ENCODE measurements around the gene ARHGEF4.
A peak's percentile ranks its signal among the peaks of the same experiment; 100 is the strongest.

ARHGEF4 gene

DNA sequence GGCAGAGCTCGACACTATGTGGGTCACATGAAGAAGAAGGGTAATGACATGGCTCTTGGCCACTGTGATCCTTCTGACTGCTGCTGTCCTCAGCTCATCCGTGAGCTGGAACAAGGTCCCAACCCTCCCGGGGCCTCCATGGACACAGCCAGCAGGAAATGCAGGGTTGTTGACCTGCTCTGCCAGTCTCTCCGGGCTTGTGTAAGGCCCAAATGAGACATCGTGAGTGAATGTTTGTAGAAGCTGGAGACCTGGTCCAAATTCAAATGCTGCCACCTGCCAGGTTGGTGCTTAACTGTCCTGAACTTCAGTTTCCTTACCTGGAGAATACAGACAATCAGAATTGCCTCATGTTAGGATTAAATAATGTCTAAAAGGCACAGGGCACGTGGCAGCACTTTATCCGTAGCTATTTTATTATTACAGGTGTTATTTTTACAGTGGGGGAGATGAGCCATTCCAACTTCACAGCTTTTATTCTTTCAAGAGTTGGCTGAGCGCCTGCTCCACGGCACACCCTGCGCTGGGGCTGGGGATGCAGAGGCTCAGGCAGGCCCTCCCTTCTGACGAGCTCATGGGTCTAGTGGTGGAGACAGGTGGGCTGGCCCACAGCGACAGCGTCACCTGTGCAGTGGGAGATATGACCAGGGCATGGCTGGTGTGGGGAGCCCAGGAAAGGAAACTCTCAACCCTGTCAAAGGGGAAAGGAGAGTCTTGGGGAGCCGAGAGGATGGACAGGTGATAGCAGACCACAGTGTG lies 15.1 kb downstream of the ARHGEF4 start:
- no peak for DNase-seq (ENCODE audit: low read depth)

DNA sequence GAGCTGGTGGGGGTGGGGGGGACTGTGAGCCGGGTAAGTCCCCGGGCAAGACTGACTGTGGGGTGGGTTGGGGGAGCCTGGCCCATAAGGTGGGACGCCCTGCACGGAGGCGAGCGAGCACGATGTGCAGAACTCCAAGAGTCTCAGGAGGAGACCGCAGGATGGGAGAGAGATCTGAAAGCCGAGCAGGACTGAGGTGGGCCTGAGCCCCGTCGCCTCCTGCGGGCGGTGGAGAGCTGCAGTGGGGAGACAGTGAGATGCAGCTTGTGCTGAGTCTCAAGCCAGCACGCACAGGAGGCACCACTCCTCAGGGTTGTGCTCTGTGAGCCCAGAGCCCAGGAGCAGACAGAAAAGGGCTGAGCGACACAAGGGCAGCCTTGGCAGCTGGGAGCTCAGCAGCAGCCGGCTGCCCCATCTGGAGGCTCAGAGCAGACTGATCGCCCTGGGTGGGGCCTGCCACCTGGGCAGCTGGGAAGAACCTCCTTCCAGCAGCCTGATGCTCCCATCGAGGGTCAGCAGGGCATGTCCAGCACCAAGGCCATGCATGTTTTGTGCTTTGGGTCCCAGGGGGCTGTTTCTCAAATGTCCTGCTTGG lies 15.9 kb downstream of the ARHGEF4 start:
- no peak for DNase-seq (ENCODE audit: low read depth)

DNA sequence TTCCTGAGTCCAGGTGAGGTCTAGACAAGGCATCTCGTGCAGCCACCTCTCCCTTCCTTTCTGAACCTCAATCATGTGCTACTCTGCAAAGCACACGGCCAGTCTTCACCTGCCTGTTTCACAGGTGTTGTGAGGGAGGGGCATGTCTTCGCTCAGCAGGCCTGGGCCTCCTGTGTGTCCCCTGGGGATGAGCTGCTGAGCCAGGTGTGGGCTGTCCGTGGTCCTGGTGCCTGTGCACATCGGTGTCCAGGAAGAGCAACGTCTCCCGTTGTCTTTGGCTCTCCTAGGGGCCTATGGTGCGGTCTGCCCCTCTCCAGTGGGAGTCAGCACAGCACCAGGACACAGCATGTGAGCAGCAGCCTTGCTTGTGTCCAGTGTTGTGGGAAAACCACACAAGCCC lies 16.7 kb downstream of the ARHGEF4 start:
- DNase-seq (ENCODE audit: low read depth): no peak

DNA sequence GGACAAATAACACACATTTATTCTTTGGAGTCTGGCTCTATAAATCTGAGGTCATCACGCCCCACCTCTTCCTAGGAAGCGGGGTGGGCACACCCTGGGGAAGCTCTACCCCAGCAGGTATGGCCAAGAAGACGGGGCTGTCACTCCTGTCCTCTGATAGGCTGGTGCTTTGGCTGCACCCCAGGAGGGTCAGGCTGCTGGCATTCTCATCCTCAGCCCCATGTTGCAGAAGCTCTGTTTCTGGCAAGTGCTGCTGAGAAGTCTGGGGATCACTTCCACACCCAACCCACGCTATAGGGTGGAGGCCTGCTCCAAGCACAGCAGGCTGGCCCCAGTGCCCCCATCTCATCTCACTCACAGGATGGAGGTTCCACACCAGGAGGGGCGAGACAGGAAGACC lies 17.6 kb downstream of the ARHGEF4 start:
- no peak for DNase-seq (ENCODE audit: low read depth)

DNA sequence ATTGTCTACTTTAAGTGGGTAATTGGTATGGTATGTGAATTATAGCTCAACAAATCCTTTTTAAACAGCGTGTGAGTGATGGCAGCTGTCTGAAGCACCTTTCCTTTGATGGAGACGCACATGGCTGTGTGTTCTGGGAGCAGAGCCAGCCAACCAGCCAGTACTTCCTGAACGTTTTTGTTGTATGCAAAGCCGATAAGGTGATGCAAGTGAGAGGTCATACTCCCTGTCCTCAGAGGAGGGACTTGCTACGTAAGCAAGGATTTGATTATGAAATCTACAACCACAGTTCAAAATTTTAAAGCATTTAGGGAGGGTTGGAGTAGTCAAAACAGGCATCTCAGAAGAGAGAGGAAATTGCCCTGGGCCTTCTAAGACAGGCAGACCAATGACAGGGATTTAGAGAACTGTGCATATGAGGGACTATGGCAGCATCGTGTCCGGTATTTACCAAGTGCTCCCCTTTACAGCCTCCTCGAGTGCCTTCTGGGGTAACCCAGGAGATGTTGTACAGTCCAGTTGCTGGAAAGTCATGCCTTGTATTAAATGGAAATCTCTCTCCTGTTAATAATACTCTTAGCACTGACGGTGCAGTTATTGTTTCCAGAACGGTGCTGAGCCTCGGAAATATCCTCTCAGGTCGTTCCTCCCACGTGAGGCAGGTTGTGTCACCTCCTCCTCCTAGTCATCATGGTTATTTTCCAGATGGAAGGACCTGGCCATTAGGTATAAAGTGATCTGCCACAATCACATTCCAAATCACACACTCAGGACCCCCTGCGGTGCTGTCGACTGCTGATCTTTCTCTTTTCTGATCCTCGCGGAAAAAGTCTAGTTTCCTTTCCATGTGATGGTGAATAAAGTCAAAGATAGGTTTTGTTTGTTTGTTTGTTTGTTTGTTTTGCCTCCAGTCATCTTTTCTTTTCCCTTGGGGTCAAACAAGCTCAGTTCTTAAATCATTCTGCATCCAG lies 28.4 kb downstream of the ARHGEF4 start:
- no peak for DNase-seq (ENCODE audit: low read depth)

DNA sequence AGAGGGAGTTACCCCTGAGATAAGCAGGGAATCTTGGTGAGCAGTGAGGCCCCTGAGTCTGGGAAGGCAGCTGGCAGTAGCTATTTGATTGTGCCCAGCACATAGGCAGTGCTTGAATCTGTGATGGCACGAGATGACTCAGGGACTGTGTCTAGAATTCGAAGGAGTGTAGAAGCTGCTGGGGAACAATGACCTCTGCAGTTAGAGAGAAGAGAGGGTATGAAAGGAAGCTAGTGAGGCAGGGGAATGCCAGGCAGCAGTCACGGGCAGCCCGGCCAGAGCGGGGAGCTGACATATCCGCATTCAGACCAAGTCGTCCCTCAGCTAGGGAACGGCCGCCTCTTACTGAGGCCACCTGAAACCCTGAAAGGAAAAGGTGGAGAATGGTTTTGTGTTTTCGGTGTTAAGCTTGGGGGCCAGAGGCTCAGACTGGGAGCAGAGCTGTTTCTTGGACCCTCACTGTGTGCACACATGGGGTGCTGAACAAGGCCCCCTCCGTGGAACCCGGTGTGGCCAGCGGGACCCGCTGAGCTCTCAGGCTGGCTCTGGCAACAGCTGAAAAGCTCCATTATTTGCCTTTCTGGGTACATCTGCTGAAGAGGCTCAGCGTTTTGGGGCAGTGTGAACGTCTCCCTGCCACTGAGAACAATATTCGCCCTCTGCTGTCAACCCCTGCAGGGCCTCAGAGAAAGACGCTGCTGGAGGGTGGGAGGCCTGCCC lies 32.9 kb downstream of the ARHGEF4 start:
- DNase-seq (ENCODE audit: low read depth): no peak

DNA sequence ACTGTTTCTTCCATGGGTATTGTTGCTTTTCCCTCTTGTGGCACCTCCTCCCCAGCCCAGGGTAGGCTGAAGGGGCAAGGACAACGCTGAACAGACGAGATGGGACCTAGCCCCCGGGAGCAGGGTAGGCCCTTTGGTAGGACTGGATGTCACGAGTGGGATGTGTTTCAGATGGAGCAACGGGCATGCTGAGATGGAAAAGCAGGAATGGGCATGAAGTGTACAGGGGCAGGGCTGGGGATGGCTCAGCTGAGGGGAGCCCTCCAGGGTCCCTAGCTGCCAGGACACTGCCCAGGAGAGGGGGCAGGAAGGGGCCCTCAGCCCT lies 33.4 kb downstream of the ARHGEF4 start:
- DNase-seq (ENCODE audit: low read depth): no peak

DNA sequence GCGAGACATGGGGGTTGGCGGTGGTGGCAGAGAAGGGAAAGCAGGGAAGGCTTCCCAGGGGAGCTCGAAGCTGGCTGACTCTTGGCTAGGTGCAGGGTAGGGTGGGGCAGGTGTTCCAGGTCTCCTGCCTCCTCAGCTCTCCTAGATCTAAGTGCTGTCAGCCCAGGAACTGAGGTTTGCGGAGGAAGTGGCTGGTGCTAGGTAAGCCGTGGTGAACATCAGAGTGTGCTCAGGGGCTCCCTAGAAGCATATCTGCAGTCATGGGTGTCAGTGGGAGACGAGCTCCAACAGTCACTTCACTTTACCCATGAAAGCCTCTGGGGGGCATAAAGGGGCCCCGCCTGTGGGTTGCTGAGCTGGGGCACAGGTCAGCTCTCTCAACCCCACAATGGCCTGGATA lies 34.1 kb downstream of the ARHGEF4 start:
- DNase-seq (ENCODE audit: low read depth): no peak

DNA sequence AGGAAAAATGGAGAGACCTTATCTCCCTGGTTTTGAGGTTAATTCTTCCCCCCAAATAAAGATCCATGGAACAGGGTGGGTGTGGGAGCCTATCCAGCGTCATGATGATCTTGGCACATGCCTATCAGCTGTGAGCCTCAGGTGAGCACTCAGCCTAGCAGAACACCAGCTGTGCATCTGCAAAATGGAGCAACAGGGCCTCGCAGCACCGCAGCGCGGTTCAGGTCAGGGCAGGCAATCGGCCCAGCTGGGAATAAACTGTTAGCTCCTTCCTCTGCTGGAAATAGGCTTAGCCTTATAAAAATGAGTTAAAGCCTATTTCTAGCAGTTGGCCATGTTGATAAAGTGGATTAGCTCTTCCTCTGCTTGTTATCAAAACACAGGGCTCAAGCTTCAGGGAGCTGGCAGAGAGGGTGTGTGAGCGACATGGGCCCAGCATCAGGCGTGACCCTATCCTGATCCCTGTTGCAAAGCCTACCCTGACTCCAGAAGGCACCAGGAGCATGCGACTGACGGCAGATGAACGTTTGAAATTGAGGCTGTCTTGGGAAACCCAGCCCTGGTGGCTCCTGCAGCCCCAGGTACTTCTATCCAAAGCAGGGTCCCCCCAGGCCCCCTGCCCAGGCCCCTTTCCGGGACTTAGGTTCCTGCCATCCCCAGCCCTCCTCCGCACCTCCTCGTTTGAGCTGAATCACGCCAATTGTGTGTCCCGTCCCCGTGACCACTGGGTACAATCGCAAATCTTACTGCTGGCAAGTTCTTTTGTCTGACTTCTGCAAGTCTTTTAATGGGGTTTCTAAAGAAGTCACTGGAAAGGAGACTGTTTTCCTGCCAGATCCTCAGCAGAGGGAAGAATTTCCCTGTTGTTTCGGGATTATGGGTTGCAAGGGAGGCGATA lies 35.4 kb downstream of the ARHGEF4 start:
- no peak for DNase-seq (ENCODE audit: low read depth)

DNA sequence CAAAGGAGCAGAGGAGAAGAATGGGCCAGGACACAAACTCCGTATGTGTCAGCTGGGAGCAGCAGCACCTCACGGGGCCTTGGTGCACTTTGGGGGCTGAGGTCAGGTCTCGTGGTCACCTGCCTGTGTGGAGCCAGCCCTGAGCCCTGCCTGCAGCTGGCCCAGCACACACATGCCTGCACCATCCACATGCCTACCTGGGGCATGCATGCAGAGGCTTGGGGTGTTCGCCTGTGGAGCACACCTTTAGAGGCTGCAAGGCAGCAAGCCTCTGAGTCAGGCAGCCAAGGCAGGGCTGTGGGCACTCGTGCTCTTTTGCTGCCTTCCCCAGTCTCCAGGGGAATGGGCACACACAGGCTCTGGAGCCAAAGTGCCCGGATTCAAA lies 36.0 kb downstream of the ARHGEF4 start:
- no peak for DNase-seq (ENCODE audit: low read depth)

DNA sequence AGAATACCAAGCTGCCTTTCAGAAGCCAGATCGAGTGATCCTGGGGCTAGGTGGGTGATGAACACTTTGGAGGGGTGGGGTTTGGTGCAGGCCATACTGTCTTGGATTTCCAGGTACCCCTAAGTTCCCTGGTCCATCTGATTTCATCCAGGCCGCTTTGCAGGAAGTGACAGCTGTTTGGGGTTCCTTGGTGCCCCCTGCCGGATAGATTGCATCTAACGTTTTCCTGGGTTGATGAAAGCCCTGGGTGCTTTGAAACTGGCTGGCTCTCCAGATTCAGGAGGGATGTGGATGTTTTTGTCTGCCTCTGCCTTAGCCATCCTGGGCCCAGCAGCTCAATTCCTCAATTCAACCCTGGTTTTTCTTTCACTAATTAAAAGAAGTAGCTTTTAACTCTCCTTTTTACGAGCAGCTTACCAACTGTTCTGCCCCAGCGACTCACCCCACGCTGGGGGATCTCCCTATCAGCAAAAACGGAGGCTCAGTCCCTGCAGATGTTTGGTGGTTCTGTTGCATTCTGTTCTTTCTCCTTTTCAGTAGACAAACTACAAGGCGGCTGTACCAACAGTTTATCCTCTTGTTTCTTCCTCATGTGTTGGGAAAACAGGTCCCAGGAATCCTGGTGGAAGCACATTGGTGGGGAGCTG lies 37.1 kb downstream of the ARHGEF4 start:
- DNase-seq (ENCODE audit: low read depth): peak; percentile 14

DNA sequence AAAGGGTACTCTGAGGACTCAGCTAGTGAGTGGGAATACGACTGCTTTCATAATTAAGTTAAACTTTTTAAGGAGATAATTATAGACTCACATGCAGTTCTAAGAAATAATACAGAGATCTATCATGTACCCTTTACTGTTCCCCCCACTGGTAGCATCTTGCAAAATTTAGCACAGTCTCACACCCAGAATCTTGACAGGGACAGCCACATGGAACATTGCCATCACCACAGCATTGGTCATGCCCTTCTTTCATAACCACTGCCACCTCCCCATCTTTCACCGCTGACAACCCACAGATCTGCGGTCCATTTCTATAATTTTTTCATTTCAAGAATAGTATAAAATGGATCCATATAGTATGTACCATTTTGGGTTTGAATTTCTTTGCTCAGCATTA lies 37.8 kb downstream of the ARHGEF4 start:
- no peak for DNase-seq (ENCODE audit: low read depth)

DNA sequence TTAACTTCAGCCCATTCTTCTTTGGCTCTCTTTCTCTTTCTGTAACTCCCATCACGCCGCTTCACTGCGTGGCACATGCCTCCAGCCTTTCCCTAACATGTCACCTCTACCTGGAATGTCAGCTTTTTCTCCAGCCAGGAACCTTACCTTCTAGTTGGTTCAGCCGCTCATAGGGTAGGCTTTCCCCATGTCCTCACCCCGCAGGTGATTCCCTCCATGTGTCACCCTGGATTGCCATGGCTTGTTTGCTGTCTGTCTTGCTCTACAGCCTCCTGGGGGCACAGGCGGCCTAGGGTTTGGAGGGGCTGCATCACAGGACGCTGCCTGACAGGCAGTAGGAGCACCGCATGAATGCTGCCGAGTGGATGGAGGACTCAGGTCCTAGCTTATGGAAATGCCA lies 39.2 kb downstream of the ARHGEF4 start:
- DNase-seq (ENCODE audit: low read depth): no peak

DNA sequence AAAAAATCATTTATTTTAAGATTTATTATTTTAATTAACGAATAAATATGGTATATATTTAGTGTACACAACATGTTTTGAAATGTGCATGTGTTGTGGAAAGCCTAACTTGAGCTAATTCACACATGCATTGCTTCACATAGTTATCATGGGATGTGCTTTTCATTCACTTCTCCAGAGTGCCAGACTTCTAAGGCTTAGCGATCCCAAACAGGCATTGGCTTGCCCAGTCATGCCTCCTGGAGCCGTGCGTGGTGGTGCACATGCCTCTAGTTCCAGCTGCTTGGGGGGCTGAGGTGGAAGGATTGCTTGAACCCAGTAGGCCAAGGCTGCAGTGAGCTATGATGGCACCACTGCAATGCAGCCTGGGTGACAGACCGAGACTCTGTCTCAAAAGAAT lies 40.5 kb downstream of the ARHGEF4 start:
- DNase-seq (ENCODE audit: low read depth): no peak

DNA sequence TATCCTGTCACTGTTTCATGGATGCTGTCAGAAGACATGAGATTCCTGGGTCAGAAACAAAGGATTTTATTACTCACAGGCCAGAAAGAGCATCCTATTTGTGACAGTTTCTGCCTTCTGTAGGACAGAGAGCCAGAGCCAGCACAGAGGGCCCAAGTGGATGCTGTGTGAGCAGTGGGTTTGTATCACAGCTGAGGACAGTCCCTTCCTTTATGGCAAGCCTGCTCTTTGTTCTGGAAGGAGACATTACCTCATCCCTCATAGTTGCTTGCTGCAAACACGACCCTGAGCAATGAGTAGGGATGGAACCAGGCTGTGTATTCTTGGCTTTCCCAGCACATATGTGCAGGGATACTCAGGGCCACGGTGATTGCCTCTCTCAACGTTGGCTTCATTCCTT lies 41.6 kb downstream of the ARHGEF4 start:
- DNase-seq (ENCODE audit: low read depth): no peak

DNA sequence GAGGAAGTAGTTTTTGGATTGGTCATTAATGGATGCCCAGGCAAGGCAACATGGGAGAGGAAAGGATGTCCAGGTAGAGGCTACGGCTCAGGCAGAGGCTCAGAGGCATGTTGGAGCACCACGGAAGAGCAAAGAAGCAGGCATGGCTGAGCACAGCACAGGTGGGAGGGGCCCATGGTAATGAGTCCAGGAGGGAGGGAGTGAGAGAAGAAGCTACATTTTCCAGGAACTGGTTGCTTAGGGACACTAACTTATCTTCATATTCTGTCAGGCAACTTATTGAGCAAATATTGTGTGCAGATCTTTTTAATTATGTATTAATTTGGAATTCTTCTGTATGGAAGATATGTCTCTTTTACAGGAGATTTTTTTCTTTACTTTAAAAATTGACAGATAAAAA lies 42.2 kb downstream of the ARHGEF4 start:
- DNase-seq (ENCODE audit: low read depth): no peak

DNA sequence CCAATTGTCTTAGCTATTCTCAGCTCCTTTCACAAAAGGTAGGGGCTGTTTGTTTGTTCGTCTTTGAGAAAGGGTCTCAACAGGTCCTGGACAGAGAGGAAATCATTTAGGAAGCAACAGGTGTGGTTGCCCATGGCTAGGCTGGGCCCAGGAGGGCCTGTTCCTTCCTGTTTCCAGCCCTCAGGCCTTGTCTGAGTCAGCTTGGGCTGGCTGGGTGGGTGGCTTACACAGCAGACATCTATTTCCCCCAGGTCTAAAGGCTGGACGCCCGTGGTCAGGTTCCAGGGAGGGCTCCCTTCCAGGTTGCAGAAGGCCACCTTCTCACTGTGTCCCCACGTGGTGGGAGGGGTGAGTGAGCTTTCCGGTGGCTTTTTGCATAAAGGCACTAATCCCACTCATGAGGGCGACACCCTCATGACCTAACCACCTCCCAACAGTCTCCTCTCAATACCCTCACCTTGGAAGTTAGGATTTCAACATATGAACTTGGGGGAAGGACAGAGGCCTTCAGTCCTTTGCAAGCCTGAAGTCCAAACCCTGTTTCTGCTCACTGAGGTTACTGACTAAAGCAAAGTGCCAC lies 45.5 kb downstream of the ARHGEF4 start:
- no peak for DNase-seq (ENCODE audit: low read depth)

DNA sequence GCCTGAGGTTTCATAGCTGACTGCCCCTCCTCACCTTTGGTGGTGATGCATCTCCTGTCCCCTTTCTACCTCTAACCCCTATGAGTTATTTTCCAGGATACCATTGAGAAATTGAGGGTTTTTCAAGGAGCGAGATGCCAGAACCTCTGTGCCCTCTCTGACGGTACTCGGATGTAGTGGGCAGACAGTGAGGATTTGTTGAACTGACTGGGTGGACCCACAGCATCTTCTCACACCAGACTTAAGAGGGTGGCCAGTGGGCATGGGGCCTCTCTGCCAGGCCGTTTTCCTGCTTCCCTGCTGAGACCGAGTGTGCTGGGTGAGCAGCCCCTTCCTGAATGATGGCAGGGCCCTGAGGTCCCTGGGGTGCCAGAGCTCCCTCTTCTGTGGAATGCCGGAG lies 46.3 kb downstream of the ARHGEF4 start:
- no peak for DNase-seq (ENCODE audit: low read depth)

DNA sequence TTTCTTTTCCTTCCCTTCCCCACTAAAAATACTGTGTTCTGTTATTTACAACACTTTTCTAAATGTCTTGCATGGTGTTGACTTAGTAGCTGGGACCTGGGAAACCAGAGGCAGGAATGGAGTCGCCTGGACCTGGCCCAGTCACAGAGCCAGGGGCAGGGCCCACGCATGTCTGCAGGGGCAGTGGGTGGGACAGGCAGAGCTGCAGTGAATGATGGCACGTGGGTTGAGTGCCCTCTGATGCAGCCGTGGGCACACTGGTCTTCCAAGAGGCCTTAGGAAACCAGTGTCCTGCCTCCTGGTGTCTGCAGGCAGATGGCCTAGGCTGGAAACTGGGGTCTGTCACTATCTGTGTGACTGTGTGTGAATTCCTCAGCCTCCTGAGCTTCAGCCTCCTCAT lies 46.8 kb downstream of the ARHGEF4 start:
- no peak for DNase-seq (ENCODE audit: low read depth)

DNA sequence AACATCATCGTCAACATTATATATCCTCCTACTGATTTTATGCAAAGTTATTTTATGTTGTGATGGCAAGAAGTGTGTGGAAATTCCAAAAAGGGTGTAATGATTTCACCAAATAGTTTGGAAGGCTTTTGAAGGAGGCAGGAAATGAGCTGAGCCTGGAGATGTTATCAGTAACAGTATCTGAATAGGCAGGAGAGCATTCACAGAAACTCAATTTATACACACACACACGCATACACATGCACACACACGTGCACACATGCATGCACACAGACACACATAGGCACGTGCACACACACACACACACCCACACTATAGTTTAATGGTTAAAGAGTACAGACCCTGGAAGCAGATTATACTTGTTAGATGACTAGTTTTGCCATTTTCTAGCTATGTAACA lies 47.3 kb downstream of the ARHGEF4 start:
- DNase-seq (ENCODE audit: low read depth): no peak

DNA sequence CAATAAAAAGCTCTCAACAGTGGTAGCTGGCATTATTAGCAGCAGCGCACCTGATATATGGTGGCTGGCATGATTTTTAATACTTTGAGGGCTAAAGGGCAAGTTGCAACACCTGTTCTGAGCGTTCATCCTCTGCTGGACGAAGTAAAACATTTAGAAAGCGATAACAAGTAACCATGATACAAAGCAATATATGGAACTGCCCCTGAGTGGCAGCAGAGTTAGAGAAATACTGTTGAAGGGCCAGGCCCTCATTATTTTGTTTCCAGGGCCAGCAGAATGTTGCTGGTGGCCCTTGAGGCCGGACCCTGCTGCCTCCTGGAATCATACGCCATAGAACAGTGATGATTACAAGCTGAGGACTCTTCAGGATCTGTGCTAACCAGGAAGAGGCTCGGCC lies 47.8 kb downstream of the ARHGEF4 start:
- no peak for DNase-seq (ENCODE audit: low read depth)

Data from HS-27A (cell line).